ENCODE data around the gene SCAPER.
"Not testable (repeated sequence)": the region's sequence is repeated elsewhere in the genome, so short reads cannot be mapped to it uniquely, and the experiment has no call there.

Gene SCAPER

DNA sequence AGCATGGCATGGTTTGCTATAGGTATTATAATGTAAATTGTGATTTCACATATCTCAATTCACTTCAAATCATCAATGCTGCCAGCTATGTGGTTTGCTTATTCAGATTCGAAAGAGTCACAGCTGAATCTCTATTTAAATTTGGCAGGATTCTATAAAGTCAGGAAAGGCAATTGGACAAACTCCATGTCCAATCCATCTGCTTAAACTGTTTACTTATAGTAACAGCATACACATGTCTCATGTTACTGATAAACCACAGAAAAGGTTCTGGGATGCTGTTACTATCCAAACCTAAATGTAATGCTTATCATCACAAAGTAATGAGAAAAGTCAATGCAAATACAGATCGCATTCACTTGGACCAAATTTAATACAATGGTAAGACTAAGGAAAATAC, 338.9 kb downstream of the SCAPER start:
- DNase-seq = no peak

DNA sequence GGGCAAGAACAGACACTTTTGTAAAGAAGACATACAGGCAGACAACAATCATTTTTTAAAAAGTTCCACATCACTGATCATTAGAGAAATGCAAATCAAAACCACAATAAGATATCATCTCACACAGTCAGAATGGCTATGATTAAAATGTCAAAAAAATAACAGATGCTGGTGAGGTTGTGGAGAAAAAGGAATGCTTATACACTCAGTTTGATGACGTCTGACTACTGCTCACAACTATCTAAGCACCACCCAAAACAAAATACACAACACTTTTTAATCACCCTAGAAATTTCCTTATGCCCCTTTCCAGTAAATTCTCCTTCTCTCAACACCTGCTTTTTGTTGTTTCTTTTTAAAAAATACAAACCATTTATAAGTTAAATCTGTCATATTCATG, 339.8 kb downstream of the SCAPER start:
- DNase-seq = no peak

DNA sequence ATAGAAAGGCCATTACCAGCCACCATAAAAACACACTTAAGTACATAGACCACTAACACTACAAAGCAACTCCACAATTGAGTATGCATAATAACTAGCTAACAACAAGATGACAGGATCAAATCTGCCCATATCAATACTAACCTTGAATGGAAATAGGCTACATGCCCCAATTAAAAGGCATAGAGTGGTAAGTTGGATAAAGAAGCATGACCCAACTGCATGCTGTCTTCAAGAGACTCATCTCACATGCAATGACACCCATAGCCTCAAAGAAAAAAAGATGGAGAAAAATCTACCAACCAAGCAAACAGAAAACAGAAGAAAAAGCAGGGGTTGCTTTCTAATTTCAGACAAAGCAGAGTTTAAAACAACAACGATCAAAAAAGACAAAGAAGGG, 349.9 kb downstream of the SCAPER start:
- no peak for DNase-seq

DNA sequence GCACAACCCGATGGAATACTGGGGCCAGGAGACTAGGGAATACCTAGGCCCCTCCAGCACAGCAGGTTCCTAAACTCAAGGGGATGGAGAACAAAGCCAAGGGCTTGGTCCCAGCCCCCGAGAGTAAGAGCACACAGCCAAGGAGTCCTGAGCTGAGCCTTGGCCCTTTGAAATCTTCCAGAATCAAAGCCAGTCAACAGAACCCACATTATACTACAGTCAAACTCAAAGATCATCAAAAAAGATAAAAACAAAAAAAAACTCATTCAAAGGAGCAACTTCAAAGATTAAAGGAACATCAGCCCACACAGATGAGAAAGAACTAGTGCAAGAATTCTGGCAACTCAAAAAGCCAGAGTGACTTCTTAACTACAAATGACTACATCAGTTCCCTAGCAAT, 351.6 kb downstream of the SCAPER start:
- DNase-seq = no peak

DNA sequence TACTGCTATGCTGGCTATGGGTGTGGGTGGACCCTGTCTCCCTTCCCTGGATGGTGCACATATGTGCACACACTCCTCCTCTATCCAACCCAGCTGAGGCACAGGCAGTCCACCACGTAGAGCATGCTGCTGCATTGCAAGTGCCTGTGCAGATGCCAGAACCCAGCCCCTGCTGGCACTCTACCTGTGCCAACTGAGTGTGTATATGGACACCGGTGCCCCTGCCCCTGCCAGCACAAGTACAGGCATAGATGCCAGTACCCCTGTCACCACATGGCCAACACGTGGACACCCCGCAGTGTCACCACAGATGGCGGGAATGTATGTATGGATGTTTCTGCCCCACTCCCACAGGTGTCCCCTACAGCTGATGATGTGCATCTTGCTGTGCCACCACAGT, 352.0 kb downstream of the SCAPER start:
- no peak for DNase-seq

DNA sequence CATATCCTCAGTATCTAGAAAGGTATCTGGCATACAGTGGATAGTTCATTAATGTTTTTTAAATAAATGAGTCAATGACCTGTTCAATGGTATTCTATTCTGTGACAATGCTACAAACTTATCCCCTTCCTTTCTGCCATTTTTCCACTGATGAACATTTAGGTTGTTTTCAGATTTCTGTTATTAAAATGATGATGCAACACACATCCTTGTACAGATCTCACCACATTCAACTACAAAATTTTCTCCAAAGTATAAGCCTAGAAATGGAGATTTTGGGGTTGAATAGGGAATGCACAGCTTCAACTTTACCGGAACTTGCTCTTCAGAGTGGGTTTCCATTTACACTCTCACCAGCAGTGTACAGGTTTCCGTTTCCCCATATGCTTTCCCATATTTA, 358.3 kb downstream of the SCAPER start:
- no peak for DNase-seq

DNA sequence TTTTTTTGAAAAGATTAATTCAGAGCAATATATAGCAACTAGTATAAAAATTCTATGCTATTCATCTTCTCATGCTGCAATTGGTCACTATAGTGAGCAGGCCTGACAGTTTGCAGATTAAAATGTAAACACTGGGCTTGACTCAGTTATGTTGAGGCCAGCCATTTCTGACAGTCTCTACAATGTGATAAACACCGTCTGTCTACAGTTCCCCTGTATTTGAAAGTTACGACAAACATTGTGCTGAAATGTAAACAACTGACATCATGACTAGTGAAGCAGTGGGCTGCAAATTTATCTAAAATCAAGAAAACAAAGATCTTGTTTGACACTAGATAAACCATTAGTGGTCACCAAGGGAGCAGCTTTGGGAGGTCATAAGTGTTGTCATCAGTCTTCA, 371.1 kb downstream of the SCAPER start:
- no peak for DNase-seq

DNA sequence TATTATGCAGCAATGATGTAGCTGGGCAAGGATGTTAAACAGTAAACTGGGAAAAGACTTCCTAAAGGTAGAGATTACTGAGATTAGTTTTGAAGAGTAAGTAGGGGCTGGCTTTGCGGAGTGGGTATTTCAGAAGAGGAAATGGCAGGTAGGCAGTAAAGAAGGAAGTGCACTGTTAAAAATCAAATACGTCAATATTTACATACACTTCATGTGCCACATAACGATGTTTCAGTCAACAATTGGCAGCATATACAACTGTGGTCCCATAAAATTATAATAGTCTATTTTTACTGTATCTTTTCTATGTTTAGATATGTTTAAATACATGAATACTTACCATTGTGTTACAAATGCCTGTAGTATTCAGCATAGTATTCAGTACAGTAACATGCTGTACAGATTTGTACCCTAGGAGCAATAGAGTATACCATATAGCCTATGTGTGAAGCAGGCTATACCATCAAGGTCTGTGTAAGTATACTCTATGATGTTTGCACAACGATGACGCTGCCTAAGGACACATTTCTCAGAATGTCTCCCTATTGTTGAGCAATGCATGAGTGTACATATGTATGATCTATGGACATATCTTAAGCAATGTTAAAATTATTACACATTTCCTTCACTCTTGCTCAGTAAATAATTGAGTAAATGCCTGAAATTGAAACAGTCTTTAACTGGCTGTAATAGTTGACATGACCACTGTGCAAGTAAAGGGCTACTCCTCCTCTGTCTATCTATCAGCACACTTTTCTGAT, 371.9 kb downstream of the SCAPER start:
- no peak for DNase-seq

DNA sequence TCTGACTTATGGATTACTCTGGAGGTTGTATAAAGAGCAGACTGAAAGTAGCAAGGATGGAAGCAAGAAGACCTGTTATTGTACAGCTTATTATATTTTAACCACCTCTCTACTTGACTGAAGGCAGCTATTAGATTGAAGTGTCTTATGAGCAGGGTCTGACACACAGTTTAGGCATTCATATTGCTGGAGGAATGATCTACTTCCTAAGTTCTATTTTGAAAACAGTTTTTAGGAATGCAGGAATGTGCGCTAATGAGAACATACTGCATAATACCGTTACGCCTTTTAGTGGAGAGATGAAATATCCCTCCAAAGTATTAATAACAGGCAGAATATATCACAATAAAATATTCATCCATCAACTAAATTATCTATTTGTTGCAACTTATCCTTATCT, 375.2 kb downstream of the SCAPER start:
- no peak for DNase-seq

DNA sequence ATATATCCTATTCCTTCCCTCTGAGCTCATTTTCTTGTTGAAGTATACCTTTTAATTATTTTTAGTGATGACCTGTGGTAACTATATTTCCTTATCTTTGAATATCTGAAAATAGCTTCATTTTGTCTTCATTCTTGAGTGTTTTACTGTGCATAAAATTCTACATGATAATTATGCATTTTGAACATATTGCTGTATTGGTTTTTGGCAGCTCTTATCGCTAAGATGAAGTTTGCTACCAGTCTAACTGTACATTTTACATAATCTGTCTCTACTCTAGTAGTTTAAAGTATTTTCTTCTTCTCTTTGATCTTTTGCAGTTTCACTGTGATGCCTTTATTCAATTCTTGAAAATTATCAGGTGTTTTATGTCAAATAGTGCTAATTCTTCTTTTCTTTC, 379.0 kb downstream of the SCAPER start:
- no peak for DNase-seq

DNA sequence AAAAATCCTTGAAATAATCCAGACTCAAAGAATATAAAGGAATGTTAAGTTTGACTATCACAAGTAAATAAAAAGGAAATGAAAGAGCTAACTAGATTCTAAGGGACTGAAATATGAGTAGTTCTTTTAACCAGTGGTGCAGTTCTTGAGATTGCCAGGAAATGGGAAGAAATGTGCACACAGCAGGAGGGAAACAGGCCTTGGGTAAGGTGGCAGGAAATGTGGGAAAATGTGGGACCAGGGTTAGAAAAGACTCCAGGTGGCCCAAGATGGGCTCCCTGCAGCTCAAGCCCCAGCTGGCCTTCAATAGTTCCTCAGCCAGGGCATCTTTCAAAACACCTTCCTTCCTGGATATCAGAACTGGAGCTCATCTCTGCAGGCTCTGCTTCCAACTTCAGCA, 387.2 kb downstream of the SCAPER start:
- DNase-seq = no peak

DNA sequence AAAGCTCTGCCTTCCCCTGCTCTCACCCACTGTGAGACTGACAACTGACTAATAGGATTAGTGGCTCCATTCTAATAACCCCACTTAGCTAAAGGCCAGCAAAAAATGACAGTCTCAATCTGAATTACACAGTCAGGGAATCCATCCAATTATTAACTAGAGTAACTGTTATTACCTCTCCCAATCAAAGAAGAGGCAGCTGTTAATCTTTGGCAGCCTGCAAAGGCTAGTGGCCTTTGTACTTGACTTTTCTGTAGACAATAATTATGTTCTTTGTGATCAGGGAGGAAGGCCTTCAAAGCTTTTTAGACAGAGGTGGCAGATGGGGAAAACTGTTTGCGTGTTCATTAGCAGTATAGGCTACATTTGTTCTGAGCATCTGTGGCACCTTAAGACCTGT, 390.9 kb downstream of the SCAPER start:
- no peak for DNase-seq

DNA sequence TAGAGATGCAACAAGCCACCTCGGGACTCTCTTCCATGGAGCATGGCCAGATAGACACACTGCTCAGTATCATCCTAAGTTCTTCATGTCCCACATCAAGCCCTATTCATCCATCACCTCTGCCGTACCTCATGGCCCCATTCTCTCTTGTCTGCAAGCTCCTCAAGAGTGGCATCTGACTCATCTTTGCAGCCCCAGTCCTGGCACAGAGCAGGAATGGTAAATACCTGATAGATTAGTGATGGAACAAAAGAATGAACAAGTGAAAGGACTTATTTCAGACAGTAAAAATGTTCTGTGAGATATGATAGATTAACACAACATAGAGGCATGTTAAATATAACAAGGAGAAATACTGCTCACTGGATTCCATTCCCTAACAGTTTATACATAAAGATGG, 392.2 kb downstream of the SCAPER start:
- DNase-seq = no peak

DNA sequence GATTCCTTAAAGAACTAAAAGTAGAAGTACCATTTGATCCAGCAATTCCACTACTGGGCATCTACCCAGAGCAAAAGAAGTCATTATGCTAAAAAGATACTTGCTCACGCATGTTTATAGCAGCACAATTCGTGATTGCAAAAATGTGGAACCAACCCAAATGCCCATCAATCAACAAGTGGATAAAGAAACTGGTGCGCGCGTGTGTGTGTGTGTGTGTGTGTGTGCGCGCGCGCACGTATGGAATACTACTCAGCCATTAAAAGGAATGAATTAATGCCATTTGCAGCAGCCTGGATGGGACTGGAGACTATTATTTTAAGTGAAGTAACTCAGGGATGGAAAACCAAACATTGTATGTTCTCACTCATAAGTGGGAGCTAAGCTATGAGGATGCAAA, 394.5 kb downstream of the SCAPER start:
- DNase-seq = not testable (repeated sequence)

DNA sequence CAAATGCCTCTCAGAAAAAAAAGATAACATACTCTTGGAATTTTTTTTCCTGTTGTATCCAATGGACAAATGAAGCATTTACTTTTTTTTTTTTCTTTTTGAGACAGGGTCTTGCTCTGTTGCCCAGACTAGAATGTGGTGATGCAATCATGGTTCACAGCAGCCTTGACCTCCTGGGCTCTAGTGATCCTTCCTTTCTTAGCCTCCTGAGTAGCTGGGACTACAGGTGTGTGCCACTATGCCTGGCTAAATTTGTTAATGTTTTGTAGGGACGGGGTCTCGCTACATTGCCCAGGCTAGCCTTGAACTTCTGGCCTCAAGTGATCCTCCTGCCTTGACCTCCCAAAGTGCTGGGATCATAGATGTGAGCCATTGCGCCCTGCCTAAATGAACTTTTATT, 401.3 kb downstream of the SCAPER start:
- DNase-seq = no peak

DNA sequence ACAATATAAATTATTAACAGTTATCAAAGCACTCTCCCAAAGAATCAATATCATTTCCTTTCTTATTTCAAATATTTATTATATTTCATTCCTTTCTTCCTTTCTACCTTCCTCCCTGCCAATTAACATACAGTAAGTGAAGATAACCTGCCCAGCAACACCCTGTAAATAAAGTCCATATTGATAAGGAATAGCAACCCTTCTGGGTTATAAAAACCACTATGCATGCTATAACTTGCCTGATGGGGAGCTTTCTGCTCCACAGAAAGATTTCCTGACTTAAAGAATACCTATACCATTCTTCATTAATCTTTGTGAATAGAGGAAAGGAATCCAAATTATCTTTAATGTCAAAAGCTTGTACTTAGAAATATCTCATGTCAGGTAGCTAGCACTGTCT, 402.0 kb downstream of the SCAPER start:
- DNase-seq = no peak

DNA sequence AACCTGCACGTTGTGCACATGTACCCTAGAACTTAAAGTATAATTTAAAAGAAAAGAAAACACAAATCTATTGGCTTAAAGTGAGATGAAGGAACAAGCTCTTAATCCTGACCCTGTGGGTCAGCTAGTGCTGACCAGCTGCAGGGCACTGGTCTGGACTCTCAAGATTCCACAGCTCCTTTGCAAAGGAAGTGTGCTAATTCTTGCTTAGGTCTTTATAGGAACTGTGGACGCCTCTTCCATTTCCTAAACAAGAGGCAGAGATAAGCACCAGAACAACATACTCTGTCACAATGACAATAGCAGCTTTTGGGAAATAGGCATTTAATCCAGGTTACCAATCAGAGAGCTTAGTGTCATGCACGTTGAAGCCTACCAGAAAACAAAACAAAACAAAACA, 402.5 kb downstream of the SCAPER start:
- no peak for DNase-seq

DNA sequence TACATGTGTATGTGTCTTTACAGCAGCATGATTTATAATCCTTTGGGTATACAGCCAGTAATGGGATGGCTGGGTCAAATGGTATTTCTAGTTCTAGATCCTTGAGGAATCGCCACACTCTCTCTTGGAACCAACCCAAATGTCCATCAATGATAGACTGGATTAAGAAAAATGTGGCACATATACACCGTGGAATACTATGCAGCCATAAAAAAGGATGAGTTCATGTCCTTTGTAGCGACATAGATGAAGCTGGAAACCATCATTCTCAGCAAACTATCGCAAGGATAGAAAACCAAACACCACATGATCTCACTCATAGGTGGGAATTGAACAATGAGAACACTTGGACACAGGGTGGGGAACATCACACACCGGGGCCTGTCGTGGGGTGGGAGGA, 403.0 kb downstream of the SCAPER start:
- DNase-seq = not testable (repeated sequence)

DNA sequence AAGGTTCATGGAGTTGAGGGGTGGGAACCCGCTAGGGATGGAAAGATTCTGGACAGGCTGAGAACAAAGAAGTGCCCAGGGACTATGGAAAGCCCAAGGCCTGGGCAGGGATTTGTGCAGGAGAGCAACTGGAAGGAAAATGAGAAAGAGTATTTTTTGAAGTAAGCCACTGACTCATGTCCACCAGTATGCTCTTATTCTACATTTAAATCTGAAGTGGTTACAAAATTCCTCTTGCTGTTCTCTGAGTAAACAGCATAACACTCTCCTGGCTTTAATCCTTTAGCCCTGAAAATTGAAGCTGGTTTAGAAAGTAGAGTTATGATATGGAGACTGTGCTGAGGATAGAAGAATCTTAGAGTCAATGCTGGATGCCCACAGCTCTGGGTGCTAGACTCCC, 403.4 kb downstream of the SCAPER start:
- DNase-seq = no peak

DNA sequence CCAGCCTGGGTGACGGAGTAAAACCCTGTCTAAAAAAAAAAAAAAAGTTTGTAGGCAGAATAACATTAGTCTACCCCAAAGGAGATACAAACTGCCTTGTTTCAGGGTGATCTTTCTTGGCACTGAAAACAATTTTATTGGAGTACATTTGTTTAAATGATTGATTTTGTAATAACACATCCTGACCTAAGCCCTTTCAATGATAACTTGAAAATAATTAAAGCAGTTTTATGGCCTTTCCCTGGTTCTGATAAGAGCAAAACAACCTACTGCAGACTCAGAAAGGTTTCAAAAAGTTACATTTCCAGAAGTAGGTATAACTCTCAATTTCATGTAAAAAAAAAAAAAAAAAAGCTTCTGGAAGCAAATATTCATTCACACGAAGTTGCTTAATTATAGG, 404.1 kb downstream of the SCAPER start:
- DNase-seq = no peak

DNA sequence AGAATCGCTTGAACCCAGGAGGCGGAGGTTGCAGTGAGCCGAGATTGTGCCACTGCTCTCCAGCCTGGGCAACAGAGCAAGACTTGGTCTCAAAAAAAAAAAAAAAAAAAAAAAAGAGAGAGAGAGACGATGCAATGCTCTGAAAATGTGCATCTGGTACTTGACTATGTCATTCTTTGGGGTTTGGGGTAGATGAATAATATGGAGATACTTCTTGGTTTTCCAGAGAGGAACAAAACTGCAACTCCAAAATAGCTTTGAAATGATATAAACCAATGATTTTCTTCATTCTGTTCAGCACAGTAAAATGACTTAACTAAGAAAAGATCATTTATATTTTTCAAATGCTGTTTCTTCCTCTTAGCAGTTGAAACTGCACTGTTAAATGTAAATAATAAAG, 409.7 kb downstream of the SCAPER start:
- no peak for DNase-seq

DNA sequence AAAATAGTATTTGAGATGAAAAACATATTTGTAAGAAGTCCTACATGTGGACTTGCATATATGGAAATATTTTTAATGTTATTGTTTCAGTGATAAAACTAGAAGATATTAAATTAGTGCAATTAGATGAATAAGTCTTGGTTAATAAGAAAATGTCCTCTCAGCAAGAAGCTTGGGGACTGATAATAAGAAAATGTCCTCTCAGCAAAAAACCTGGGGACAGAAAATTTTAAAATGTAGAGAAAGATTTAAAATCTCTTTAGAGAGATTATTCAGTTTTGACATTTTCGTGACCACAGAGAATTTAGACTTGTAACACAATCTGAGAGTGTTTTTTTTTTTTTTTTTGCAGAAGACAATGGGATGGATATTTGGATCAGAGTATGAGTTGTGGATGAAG, 412.6 kb downstream of the SCAPER start:
- DNase-seq = no peak

DNA sequence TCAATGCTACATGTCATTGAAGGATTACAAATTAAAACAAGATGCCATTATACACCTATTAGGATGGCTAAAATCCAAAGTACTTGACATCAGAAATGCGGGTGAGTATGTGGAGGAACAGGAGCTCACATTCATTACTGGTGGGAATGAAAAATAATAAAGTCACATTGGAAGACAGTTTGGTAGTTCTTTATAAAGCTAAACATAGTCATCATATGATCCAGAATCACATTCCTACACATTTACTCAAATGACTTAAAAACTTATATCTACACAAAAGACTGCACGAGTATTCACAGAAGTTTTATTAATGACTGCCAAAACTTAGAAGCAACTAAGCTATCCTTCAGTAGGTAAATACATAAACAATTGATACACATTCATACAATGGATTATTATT, 421.4 kb downstream of the SCAPER start:
- no peak for DNase-seq

DNA sequence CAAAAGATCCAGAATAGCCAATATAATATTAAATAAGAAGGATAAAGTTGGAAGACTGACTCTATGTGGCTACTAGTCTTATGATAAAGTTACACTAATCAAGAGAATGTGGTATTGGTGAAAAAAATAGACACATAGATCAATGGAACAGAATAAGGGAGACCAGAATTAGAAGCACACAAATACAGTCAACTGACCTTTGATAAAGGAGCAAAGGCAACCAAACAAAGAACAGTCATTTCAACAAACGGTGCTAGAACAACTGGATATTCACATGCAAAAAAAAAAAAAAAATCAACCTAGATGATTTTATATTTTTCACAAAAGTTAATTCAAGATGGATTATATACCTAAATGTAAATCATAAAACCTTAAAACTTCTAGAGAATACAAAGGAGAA, 422.1 kb downstream of the SCAPER start:
- DNase-seq = no peak

DNA sequence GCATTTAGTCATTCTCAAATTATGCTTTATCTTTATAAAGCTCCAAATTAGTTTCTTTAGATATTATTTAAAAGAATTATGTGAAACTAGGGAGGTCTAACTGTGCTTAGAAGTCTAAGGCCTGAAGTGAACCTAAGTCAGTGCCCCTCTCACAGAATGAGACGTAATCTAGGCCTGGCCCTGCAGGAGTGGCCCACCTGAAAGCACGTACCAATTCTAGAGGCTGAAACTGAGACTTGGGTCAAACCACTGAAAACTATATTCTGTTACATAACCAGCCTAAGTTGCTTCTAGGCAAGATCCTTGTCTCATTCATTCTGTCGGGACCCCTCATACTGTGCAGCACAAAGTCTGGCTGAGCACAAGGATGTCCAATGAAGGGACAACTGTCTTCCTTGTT, 424.9 kb downstream of the SCAPER start:
- DNase-seq = no peak

DNA sequence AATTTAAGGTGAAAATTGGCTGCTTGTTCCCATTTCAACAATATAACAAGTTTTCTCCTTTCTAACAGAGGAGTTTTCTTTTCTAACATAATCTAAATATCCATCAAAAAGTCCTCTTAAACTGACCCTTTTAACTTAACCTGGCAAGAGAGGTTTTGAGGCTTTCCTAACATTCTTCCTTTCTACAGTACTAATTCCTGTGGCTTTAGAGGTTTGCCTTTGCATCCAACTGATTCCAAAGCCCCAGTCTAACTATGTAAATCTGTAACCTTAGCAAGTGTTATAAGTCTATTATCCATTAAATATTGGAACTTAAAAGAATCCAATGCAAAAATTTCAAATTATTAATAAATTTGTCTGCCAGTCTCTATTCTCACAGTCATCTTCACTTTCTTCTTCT, 434.4 kb downstream of the SCAPER start:
- DNase-seq = no peak
